Fibroblast of lung (primary cell): ENCODE results near the gene LIMCH1. TPM values are rescaled to one million over a fixed set of nuclear protein-coding genes. Genes with fewer than 3 reads are reported as not detected.

ENCODE experiments used
- DNase-seq, 2 donors: peaks; one replicate each; pipeline versions ENCODE4 v3.0.0 to v3.0.0-alpha.2; 2010; ENCODE audit warnings: low read depth in 2 of 2
- H2AFZ ChIP-seq: 2 replicates; pipeline ENCODE4 v1.5.1; 2012; ENCODE audit warnings: low read length, control low read depth, inconsistent platforms
- H3K27ac ChIP-seq: 2 replicates; pipeline ENCODE4 v1.5.1; 2011; ENCODE audit warnings: low read length, control low read depth; ENCODE audit not compliant: insufficient read depth
- H3K27me3 ChIP-seq: 2 replicates; pipeline ENCODE4 v1.5.1; 2011; ENCODE audit warnings: mild to moderate bottlenecking, low read length; ENCODE audit not compliant: control insufficient read depth, insufficient read depth
- H3K36me3 ChIP-seq: 2 replicates; pipeline ENCODE4 v1.5.1; 2011; ENCODE audit warnings: low read length; ENCODE audit not compliant: control insufficient read depth, insufficient read depth
- H3K4me1 ChIP-seq: 2 replicates; pipeline ENCODE4 v1.5.1; 2011; ENCODE audit warnings: low read length; ENCODE audit not compliant: control insufficient read depth, insufficient read depth; ENCODE audit errors: extremely low read depth
- H3K4me2 ChIP-seq: 2 replicates; pipeline ENCODE4 v1.5.1; 2011; ENCODE audit warnings: low read length, control low read depth; ENCODE audit not compliant: insufficient read depth; ENCODE audit errors: extremely low read depth
- H3K4me3 ChIP-seq, 4 experiments: fragments of 200-600 bp in 1 of 4; sonication (generic) in 1 of 4; replicated peaks in 1 of 4; 2 replicates each; pipeline ENCODE4 v1.5.1; 2011 to 2016; ENCODE audit warnings: low read length in 4 of 4, low read depth in 3 of 4, mild to moderate bottlenecking in 3 of 4, control low read depth in 2 of 4, inconsistent platforms in 1 of 4, mixed read lengths in 1 of 4; ENCODE audit not compliant: insufficient read depth in 1 of 4; ENCODE audit errors: control extremely low read depth in 1 of 4
- H3K79me2 ChIP-seq: 2 replicates; pipeline ENCODE4 v1.5.1; 2012; ENCODE audit warnings: mild to moderate bottlenecking, low read length, inconsistent platforms; ENCODE audit not compliant: control insufficient read depth, insufficient read depth
- H3K9ac ChIP-seq: 2 replicates; pipeline ENCODE4 v1.5.1; 2011; ENCODE audit warnings: mild to moderate bottlenecking, low read length, control low read depth; ENCODE audit not compliant: insufficient read depth
- H3K9me3 ChIP-seq: 2 replicates; pipeline ENCODE4 v1.5.1; 2012; ENCODE audit warnings: low read depth, low read length; ENCODE audit not compliant: control insufficient read depth, insufficient read depth
- H4K20me1 ChIP-seq: 2 replicates; pipeline ENCODE4 v1.5.1; 2011; ENCODE audit warnings: low read length; ENCODE audit not compliant: control insufficient read depth, insufficient read depth; ENCODE audit errors: extremely low read depth
- CTCF ChIP-seq, 2 donors: IDR thresholded peaks in 1 of 2; conservative IDR thresholded peaks in 1 of 2; 1 replicate in 1 of 2; 2 replicates in 1 of 2; pipeline ENCODE4 v1.5.1; 2011 to 2012; ENCODE audit warnings: low read length in 2 of 2, control low read depth in 1 of 2, inconsistent platforms in 1 of 2, low read depth in 1 of 2, mild to moderate bottlenecking in 1 of 2
- EZH2 ChIP-seq: IDR thresholded peaks from 2 replicates; pipeline ENCODE4 v1.5.1; 2012; ENCODE audit warnings: low read length, control low read depth, mild to moderate bottlenecking; ENCODE audit errors: missing control alignments
- polyA plus RNA-seq, 2 donors: library from polyadenylated mRNA; depleted of rRNA in 1 of 2; stranded (reverse) in 1 of 2; unstranded in 1 of 2; fragments of >200 nt; gene quantifications; 2 replicates each; pipeline ENCODE4 v1.2.1, GENCODE V29; 2011 to 2012; ENCODE audit warnings: missing spikeins in 1 of 2
- total RNA-seq: library from RNA; depleted of rRNA; stranded (reverse); fragments of >200 nt; gene quantifications from 2 replicates; pipeline ENCODE4 v1.2.1, GENCODE V29; 2014

The LIMCH1 gene
- total and polyA plus RNA-seq, 2 donors (not counting 1 experiment from before 2014, with no cell fraction given): 2.8 to 4.6 TPM

- no peak overlapping the region for H3K9ac ChIP-seq
- no peak overlapping the region for H3K27ac ChIP-seq
- no peak overlapping the region for H3K4me2 ChIP-seq
- no peaks in the 10 kb centered on the region for H3K4me1 ChIP-seq
- no peaks in the 10 kb centered on the region for H4K20me1 ChIP-seq
- H3K4me3 ChIP-seq: no peak overlapping the region
- no peaks in the 10 kb centered on the region for H3K9me3 ChIP-seq
- no peaks in the 10 kb centered on the region for H3K36me3 ChIP-seq
- H3K79me2 ChIP-seq: no peaks in the 10 kb centered on the region
- H3K27me3 ChIP-seq: no peaks in the 10 kb centered on the region
- peak in 1 of 2 donors; percentile 16 for DNase-seq
- no peak for TF ChIP-seq CTCF (conservative IDR thresholded peaks at IDR 0.05 in 1 of 2, IDR thresholded peaks at IDR 0.05 in 1 of 2; ENCODE audit: low read depth in 1 of 2, low read length in 2 of 2)
- TF ChIP-seq EZH2: no peak
- H2AFZ ChIP-seq: no peak overlapping the region
These were observed 118.9 kb downstream of the LIMCH1 start for GRCh38 chr4:41656572-41657520.

GRCh38 chr4:41657561-41657960 is 119.6 kb downstream of the LIMCH1 start:
- no peak overlapping the region for H3K9ac ChIP-seq
- no peak for TF ChIP-seq EZH2
- no peak for TF ChIP-seq CTCF (conservative IDR thresholded peaks at IDR 0.05 in 1 of 2, IDR thresholded peaks at IDR 0.05 in 1 of 2; ENCODE audit: low read depth in 1 of 2, low read length in 2 of 2)
- no peak overlapping the region for H3K4me3 ChIP-seq
- no peak overlapping the region for H3K27ac ChIP-seq
- H3K4me2 ChIP-seq: no peak overlapping the region
- H3K9me3 ChIP-seq: no peaks in the 10 kb centered on the region
- no peaks in the 10 kb centered on the region for H4K20me1 ChIP-seq
- H3K27me3 ChIP-seq: no peaks in the 10 kb centered on the region
- no peak overlapping the region for H2AFZ ChIP-seq
- H3K36me3 ChIP-seq: no peaks in the 10 kb centered on the region
- H3K4me1 ChIP-seq: no peaks in the 10 kb centered on the region
- DNase-seq: peak; percentile 24 to 29
- H3K79me2 ChIP-seq: no peaks in the 10 kb centered on the region

- no peaks in the 10 kb centered on the region for H4K20me1 ChIP-seq
- TF ChIP-seq EZH2 (no peak), CTCF (conservative IDR thresholded peaks at IDR 0.05 in 1 of 2, IDR thresholded peaks at IDR 0.05 in 1 of 2; ENCODE audit: low read depth in 1 of 2, low read length in 2 of 2) (no peak)
- no peak overlapping the region for H2AFZ ChIP-seq
- H3K9me3 ChIP-seq: no peaks in the 10 kb centered on the region
- no peaks in the 10 kb centered on the region for H3K27me3 ChIP-seq
- H3K4me1 ChIP-seq: no peaks in the 10 kb centered on the region
- no peak for DNase-seq
- H3K4me2 ChIP-seq: no peak overlapping the region
- no peak overlapping the region for H3K4me3 ChIP-seq
- H3K27ac ChIP-seq: no peak overlapping the region
- H3K36me3 ChIP-seq: no peaks in the 10 kb centered on the region
- no peak overlapping the region for H3K9ac ChIP-seq
- no peaks in the 10 kb centered on the region for H3K79me2 ChIP-seq
These were observed 120.2 kb downstream of the LIMCH1 start for GRCh38 chr4:41658163-41658562.
